Neutrophil (primary cell): ENCODE data around the gene MARK2.
"Not testable (repeated sequence)": the region's sequence is repeated elsewhere in the genome, so short reads cannot be mapped to it uniquely, and the experiment has no call there.

Experiments used
- H3K27ac ChIP-seq: fragments of 200-600 bp; sonication (generic); 2 replicates; pipeline ENCODE4 v1.5.1; 2016; ENCODE audit warnings: mild to moderate bottlenecking, moderate library complexity
- H3K27me3 ChIP-seq: fragments of 200-600 bp; sonication (generic); 2 replicates; pipeline ENCODE4 v1.6.0; 2016; ENCODE audit warnings: mild to moderate bottlenecking
- H3K36me3 ChIP-seq: fragments of 200-600 bp; sonication (generic); 2 replicates; pipeline ENCODE4 v1.5.1; 2017
- H3K4me1 ChIP-seq, 2 experiments: fragments of 200-600 bp in 1 of 2; sonication (generic) in 1 of 2; 1 replicate in 1 of 2; 2 replicates in 1 of 2; pipeline versions ENCODE4 v1.5.1 to v1.6.1; 2013 to 2016; ENCODE audit warnings: low read depth in 1 of 2, low read length in 1 of 2, mild to moderate bottlenecking in 1 of 2, moderate library complexity in 1 of 2; ENCODE audit not compliant: control insufficient read depth in 1 of 2, insufficient read depth in 1 of 2
- H3K4me3 ChIP-seq, 2 experiments: fragments of 200-600 bp in 1 of 2; sonication (generic) in 1 of 2; 1 replicate in 1 of 2; 2 replicates in 1 of 2; pipeline ENCODE4 v1.5.1; 2013 to 2016; ENCODE audit warnings: low read depth in 1 of 2, low read length in 1 of 2, mild to moderate bottlenecking in 1 of 2, moderate library complexity in 1 of 2
- H3K9me3 ChIP-seq: fragments of 200-600 bp; sonication (generic); 2 replicates; pipeline ENCODE4 v1.5.1; 2016
- TF ChIP-seq, protein P1 (sequence below): fragments of 200-600 bp; sonication (generic); IDR thresholded peaks from 2 replicates; pipeline ENCODE4 v1.5.1; 2016; ENCODE audit warnings: antibody characterized with exemption

MARK2 gene

DNA sequence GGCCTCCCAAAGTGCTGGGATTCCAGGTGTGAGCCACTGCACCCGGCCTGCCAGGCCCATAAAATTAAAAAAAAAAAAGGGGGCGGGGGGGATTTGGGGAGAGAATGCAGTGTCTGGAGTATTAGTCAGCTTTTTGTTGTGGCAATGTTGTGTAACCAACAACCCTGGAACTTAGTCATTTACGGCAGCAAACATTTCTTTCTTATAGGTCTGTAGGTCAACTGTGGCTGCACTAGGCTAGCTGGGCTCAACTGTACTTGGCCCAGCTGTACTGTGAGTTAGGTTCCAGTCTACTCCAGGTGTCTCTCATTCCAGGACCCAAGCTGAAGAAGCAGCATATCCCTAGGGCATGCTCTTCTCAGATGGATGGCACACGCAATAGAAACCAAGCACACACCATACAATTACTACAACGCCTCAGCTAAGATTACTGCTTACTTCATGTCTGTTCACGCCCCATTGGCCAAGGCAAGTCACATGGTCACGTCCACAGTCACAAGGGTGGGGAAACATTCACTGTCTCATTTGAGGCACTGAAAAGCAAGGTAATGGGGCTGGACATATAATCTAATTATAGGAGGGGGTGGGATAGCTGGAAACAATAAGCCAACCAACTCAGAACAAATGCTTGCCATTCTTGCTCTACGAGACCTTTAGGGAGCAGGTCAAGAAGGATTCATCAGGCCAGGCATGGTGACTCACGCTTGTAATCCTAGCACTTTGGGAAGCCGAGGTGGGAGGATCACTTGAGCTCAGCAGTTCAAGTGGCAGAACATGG is 36.1 kb upstream of the MARK2 start:
- TF ChIP-seq, protein P1, sequence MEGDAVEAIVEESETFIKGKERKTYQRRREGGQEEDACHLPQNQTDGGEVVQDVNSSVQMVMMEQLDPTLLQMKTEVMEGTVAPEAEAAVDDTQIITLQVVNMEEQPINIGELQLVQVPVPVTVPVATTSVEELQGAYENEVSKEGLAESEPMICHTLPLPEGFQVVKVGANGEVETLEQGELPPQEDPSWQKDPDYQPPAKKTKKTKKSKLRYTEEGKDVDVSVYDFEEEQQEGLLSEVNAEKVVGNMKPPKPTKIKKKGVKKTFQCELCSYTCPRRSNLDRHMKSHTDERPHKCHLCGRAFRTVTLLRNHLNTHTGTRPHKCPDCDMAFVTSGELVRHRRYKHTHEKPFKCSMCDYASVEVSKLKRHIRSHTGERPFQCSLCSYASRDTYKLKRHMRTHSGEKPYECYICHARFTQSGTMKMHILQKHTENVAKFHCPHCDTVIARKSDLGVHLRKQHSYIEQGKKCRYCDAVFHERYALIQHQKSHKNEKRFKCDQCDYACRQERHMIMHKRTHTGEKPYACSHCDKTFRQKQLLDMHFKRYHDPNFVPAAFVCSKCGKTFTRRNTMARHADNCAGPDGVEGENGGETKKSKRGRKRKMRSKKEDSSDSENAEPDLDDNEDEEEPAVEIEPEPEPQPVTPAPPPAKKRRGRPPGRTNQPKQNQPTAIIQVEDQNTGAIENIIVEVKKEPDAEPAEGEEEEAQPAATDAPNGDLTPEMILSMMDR = no peak
- Histone ChIP-seq H3K4me1 (no peaks in the 10 kb centered on the region), H3K9me3 (no peaks in the 10 kb centered on the region), H3K27me3 (peaks cover 12% of the 10 kb centered on the region), H3K36me3 (no peaks in the 10 kb centered on the region), H3K4me3 (no peak overlapping the region), H3K27ac (no peak overlapping the region)

DNA sequence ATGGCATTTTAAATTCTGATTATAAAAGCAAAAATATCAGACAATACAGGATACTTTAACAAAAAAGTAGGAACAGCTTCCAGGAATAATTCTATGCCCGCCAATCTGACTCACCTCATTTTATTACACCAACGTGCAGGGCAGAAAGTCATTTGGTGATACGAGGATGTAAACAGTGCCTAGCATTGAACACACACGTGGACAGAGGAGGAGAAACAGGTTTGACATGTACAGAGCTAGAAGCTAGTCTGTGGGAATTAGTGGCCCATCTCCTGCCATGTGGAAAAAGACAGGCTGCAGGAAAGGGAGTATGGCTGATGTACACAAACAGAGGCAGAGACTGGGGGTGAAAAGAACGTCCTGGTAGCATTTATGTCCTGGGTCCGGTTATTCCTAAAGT is 34.7 kb upstream of the MARK2 start:
- no peak overlapping the region for H3K27ac ChIP-seq
- no peaks in the 10 kb centered on the region for H3K9me3 ChIP-seq

DNA sequence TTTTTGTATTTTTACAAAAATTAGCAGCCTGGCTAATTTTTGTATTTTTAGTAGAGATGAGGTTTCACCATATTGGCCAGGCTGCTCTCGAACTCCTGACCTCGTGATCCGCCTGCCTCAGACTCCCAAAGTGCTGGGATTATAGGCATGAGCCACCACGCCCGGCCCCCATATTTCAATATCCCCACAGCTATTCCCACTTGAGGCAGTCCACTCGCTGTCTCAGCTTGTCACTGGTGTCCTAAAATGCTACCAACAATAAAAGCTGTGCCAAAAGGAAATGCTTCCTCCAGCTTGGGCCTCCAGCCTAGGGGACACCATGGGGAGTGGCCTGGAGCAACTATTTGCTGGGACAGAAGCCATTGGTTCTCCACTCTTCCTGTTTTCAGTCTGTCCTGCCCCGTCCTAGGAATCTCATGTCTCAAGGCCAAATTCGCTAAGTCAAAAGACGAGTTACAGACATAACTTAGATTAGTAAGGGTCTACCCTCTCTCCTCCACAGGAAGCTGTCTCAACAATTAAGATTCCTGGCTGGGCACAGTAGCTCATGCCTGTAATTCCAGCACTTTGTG is 33.0 kb upstream of the MARK2 start:
- no peaks in the 10 kb centered on the region for H3K9me3 ChIP-seq
- H3K27ac ChIP-seq = no peak overlapping the region
- H3K36me3 ChIP-seq = no peaks in the 10 kb centered on the region
- H3K27me3 ChIP-seq = peaks cover 6% of the 10 kb centered on the region
- TF ChIP-seq, protein P1 = no peak
- no peaks in the 10 kb centered on the region for H3K4me1 ChIP-seq
- no peak overlapping the region for H3K4me3 ChIP-seq

More for the DNA sequence above, 34.7 kb upstream of the MARK2 start:
- Histone ChIP-seq H3K27me3 (peaks cover 12% of the 10 kb centered on the region), H3K36me3 (no peaks in the 10 kb centered on the region), H3K4me3 (no peak overlapping the region), H3K4me1 (no peaks in the 10 kb centered on the region)
- TF ChIP-seq, protein P1 = no peak

DNA sequence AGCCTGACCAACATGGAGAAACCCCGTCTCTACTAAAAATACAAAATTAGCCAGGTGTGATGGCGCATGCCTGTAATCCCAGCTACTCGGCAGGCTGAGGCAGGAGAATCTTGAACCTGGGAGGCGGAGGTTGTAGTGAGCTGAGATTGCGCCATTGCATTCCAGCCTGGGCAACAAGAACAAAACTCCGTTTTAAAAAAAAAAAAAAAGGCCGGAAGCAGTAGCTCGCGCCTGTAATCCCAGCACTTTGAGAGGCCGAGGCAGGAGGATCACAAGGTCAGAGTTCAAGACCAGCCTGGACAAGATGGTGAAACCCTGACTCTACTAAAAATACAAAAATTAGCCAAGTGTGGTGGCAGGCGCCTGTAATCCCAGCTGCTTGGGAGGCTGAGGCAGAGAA is 28.5 kb upstream of the MARK2 start:
- H3K4me3 ChIP-seq, H3K27ac ChIP-seq, H3K36me3 ChIP-seq, H3K9me3 ChIP-seq: not testable (repeated sequence)
- Histone ChIP-seq H3K27me3 (peaks cover 45% of the 10 kb centered on the region), H3K4me1 (peaks cover 16% of the 10 kb centered on the region in 2 experiments)

DNA sequence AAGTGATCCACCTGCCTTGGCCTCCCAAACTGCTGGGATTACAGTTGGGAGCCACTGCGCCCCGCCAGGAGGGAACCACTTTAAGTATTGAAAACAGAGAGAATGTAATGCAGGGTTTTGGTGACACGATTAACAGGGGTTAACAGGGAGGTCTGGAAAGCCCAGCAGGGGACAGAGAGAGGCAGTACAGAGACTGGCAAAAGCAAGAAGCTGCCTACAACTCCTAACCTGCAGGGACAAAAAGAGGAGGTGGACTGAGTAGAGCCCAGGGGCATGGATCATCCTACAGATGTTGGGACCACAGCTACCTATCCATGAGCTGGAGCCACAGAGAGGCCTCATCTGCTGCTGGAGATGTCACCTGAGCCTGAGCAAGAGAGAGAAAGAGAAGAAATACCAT is 27.4 kb upstream of the MARK2 start:
- H3K36me3 ChIP-seq = no peaks in the 10 kb centered on the region
- no peak overlapping the region for H3K27ac ChIP-seq
- peaks cover 46% of the 10 kb centered on the region for H3K27me3 ChIP-seq
- peaks cover 16 to 20% of the 10 kb centered on the region in 2 experiments for H3K4me1 ChIP-seq
- TF ChIP-seq, protein P1 = no peak
- no peak overlapping the region for H3K4me3 ChIP-seq
- no peaks in the 10 kb centered on the region for H3K9me3 ChIP-seq

DNA sequence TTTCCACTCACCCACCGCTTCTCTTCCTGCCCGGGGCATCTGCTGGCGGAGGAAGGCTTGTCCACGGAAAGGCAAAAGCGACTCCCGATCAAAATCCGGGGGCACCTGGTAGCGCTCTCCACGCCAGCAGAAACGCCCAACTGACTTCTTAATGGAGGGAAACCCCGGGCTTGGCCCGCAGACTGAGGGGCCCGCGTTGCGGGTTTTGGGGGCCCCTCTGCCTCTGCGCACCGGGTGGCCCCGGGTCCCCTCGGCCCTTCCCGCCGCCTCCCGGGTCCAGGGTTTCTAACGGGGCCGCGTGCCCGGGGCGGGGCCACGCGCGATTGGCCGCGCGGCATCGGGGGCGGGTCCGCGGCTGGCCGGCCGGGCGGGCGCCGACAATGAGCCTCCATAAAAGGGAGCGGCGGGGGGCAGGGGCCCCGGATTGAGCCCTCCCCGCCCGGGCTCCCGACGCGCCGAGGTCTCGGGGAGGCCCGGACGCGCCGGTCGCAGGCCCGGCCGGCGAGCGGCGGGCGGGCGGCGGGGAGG is 25.8 kb upstream of the MARK2 start, which contains the start of gene SPINDOC:
SPINDOC (plus strand) TSS at position 422 of the 528 bp plus-strand sequence. CDS start 231 bp downstream, outside the sequence.
- Histone ChIP-seq H3K9me3 (no peaks in the 10 kb centered on the region), H3K4me1 (peaks cover 16 to 20% of the 10 kb centered on the region in 2 experiments), H3K36me3 (no peaks in the 10 kb centered on the region), H3K27me3 (peaks cover 46% of the 10 kb centered on the region), H3K27ac (no peak within 1 kb of the TSS), H3K4me3 (peak within 1 kb of the TSS; percentile 58 to 71)
- TF ChIP-seq, protein P1 = no peak
